GM21576 (cell line): ENCODE data around the gene STARD3.

ENCODE experiments used
- ATAC-seq: cut with Tn5 transposase; IDR thresholded peaks from one replicate; pipeline ENCODE4 v1.9.1; 2021; ENCODE audit warnings: mild to moderate bottlenecking, moderate library complexity; ENCODE audit not compliant: unreplicated experiment

Gene STARD3

GRCh38 chr17:39618956-39619785, 17.8 kb upstream of the STARD3 start:
- no peak for ATAC-seq

GRCh38 chr17:39619786-39620101, 17.2 kb upstream of the STARD3 start:
- ATAC-seq: no peak

- peak; percentile 61 for ATAC-seq
Observed at GRCh38 chr17:39621523-39622379, 15.2 kb upstream of the STARD3 start.

- peak; percentile 19 for ATAC-seq
Observed at GRCh38 chr17:39622380-39623006, 14.5 kb upstream of the STARD3 start.

- ATAC-seq: peak; percentile 44
Observed at GRCh38 chr17:39623356-39623950, 13.5 kb upstream of the STARD3 start.

GRCh38 chr17:39624313-39624712, 12.6 kb upstream of the STARD3 start:
- no peak for ATAC-seq

- ATAC-seq: no peak
Observed at GRCh38 chr17:39625198-39625785, 11.7 kb upstream of the STARD3 start.

- no peak for ATAC-seq
Observed at GRCh38 chr17:39626171-39627046, 10.5 kb upstream of the STARD3 start, which contains the start of gene PPP1R1B. PPP1R1B (plus strand) TSS chr17:39626952; CDS start chr17:39627393, 441 bp downstream.

GRCh38 chr17:39627047-39627711, 9.8 kb upstream of the STARD3 start:
- ATAC-seq: no peak

GRCh38 chr17:39627712-39628516, 9.0 kb upstream of the STARD3 start:
- ATAC-seq: no peak

- no peak for ATAC-seq
Observed at GRCh38 chr17:39628655-39629493, 8.1 kb upstream of the STARD3 start.

GRCh38 chr17:39629494-39629880, 7.5 kb upstream of the STARD3 start:
- no peak for ATAC-seq

GRCh38 chr17:39629898-39630297, 7.0 kb upstream of the STARD3 start:
- ATAC-seq: no peak

- ATAC-seq: no peak
Observed at GRCh38 chr17:39631403-39631802, 5.5 kb upstream of the STARD3 start.

GRCh38 chr17:39632153-39632941, 4.6 kb upstream of the STARD3 start:
- ATAC-seq: no peak

GRCh38 chr17:39633570-39634183, 3.3 kb upstream of the STARD3 start:
- no peak for ATAC-seq
